Measurements from ENCODE around the gene ZNF280D.

DNA sequence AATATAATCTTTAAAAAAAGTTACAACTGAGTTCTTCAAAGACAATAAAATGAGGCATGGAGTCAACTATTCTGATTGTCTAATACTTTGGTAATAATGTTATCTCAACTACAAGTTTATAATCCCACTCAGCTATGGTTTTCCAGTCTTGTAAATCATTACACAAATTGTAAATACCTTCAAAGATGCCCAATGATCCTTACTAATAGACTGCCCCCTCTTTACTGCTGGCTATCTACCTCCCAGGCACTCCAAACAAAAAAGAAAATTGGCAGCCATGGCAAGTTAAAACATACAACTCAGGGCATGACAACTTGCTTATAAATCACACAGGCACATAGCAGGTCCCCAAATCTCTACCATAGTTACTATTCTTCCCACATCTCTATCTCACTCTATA is 58.5 kb downstream of the ZNF280D start:
- TF ChIP-seq, protein P1, sequence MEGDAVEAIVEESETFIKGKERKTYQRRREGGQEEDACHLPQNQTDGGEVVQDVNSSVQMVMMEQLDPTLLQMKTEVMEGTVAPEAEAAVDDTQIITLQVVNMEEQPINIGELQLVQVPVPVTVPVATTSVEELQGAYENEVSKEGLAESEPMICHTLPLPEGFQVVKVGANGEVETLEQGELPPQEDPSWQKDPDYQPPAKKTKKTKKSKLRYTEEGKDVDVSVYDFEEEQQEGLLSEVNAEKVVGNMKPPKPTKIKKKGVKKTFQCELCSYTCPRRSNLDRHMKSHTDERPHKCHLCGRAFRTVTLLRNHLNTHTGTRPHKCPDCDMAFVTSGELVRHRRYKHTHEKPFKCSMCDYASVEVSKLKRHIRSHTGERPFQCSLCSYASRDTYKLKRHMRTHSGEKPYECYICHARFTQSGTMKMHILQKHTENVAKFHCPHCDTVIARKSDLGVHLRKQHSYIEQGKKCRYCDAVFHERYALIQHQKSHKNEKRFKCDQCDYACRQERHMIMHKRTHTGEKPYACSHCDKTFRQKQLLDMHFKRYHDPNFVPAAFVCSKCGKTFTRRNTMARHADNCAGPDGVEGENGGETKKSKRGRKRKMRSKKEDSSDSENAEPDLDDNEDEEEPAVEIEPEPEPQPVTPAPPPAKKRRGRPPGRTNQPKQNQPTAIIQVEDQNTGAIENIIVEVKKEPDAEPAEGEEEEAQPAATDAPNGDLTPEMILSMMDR (conservative IDR thresholded peaks at IDR 0.05) = no peak
- no peak for TF ChIP-seq ZFX (IDR thresholded peaks at IDR 0.05)
